H1 (cell line): ENCODE data around the gene GREB1.

Experiments used
- NRF1 ChIP-seq: IDR thresholded peaks from 2 replicates; pipeline ENCODE4 v1.6.1; 2011; ENCODE audit warnings: mild to moderate bottlenecking, low read depth, low read length, improper control_type of control experiment
- TF ChIP-seq, protein P1 (sequence below), 3 experiments: IDR thresholded peaks; 1 replicate in 2 of 3; 2 replicates in 1 of 3; pipeline versions ENCODE4 v1.5.1 to v1.6.1; 2011; ENCODE audit warnings: low read length in 3 of 3, mild to moderate bottlenecking in 3 of 3, inconsistent platforms in 2 of 3, low read depth in 1 of 3, moderate library complexity in 1 of 3; ENCODE audit not compliant: insufficient read depth in 1 of 3; ENCODE audit errors: control extremely low read depth in 1 of 3

DNA sequence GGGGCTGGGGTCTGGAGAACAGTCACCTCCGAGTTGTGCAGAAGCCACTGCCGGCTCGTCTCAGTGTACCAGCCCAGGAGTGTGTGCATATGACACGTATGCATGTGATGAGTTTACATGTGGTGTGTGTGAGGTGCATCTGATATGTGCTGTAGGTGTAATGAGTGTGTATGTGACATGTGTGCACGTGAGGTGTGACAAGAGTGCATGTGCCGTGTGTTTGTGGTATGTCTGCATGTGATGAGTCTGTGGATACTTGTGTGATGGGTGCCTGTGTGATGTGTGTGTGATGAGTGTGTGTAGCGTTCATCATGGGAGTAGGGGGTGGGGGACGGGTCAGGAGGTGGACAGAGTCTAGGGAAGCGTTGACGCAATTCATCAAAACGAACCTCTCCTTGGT is 123.3 kb downstream of the GREB1 start:
- TF ChIP-seq, protein P1, sequence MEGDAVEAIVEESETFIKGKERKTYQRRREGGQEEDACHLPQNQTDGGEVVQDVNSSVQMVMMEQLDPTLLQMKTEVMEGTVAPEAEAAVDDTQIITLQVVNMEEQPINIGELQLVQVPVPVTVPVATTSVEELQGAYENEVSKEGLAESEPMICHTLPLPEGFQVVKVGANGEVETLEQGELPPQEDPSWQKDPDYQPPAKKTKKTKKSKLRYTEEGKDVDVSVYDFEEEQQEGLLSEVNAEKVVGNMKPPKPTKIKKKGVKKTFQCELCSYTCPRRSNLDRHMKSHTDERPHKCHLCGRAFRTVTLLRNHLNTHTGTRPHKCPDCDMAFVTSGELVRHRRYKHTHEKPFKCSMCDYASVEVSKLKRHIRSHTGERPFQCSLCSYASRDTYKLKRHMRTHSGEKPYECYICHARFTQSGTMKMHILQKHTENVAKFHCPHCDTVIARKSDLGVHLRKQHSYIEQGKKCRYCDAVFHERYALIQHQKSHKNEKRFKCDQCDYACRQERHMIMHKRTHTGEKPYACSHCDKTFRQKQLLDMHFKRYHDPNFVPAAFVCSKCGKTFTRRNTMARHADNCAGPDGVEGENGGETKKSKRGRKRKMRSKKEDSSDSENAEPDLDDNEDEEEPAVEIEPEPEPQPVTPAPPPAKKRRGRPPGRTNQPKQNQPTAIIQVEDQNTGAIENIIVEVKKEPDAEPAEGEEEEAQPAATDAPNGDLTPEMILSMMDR (IDR thresholded peaks at IDR 0.05; ENCODE audit: control extremely low read depth in 1 of 3, insufficient read depth in 1 of 3, low read depth in 1 of 3, low read length in 3 of 3): no peak
- TF ChIP-seq NRF1: no peak
